DOHH2 (cell line): Measurements from ENCODE around the gene ALPK1.

ENCODE experiments used
- CTCF ChIP-seq: fragments of 200-600 bp; sonication (generic); IDR thresholded peaks from one replicate; pipeline ENCODE4 v1.5.1; 2014; ENCODE audit warnings: antibody characterized with exemption, mild to moderate bottlenecking, low read depth, low read length; ENCODE audit not compliant: poor library complexity, severe bottlenecking
- EZH2phosphoT487 ChIP-seq: fragments of 200-600 bp; sonication (generic); IDR thresholded peaks from 2 replicates; pipeline ENCODE4 v1.6.1; 2017; ENCODE audit warnings: borderline replicate concordance, mild to moderate bottlenecking, antibody characterized with exemption, low read length, moderate library complexity, mixed read lengths

- TF ChIP-seq CTCF, result no peak
- TF ChIP-seq EZH2phosphoT487, result no peak
Measured at GRCh38 chr4:112371361-112371760, 74.2 kb downstream of the ALPK1 start.
